ENCODE measurements around the gene TASP1. TPM values are rescaled to one million over a fixed set of nuclear protein-coding genes. Genes with fewer than 3 reads are reported as not detected.

The TASP1 gene
- total RNA-seq, 4 donors from 2014 or later = 14.3 to 17.1 (median 15.6) TPM

DNA sequence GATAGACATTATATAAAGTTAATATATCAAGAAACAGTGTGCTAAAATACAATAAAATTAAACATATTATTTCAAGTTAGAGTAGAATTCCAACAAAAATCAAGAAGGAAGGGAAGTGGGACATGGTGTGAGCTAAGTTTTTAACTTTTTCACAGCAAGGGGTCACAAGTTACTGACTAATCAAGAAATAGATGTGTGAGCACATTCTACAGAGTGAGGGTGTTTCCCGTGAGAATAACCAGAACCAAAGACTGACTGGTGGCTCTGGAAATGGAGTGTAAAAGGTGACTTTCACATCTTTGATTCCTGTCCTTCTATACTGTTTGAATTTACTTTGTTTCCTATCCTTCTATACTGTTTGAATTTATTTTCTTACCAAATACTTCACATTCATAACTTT is 206.6 kb downstream of the TASP1 start:
- Histone ChIP-seq H3K36me3 (peaks cover 0 to 36% (median 3%) of the 10 kb centered on the region in 3 donors), H3K27me3 (no peaks in the 10 kb centered on the region), H3K27ac (no peak overlapping the region), H3K4me1 (no peaks in the 10 kb centered on the region), H3K9me3 (no peaks in the 10 kb centered on the region), H3K4me3 (no peak overlapping the region)
- no peak for DNase-seq (ENCODE audit: low spot score in 2 of 2)
- TF ChIP-seq POLR2A (IDR thresholded peaks at IDR 0.05) (no peak), EP300 (IDR thresholded peaks at IDR 0.05) (no peak)
- TF ChIP-seq, protein P1, sequence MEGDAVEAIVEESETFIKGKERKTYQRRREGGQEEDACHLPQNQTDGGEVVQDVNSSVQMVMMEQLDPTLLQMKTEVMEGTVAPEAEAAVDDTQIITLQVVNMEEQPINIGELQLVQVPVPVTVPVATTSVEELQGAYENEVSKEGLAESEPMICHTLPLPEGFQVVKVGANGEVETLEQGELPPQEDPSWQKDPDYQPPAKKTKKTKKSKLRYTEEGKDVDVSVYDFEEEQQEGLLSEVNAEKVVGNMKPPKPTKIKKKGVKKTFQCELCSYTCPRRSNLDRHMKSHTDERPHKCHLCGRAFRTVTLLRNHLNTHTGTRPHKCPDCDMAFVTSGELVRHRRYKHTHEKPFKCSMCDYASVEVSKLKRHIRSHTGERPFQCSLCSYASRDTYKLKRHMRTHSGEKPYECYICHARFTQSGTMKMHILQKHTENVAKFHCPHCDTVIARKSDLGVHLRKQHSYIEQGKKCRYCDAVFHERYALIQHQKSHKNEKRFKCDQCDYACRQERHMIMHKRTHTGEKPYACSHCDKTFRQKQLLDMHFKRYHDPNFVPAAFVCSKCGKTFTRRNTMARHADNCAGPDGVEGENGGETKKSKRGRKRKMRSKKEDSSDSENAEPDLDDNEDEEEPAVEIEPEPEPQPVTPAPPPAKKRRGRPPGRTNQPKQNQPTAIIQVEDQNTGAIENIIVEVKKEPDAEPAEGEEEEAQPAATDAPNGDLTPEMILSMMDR (IDR thresholded peaks at IDR 0.05) = no peak
- WGBS, 2 donors = 70 to 76% methylated on average over 1 of the region's 1 CpG

DNA sequence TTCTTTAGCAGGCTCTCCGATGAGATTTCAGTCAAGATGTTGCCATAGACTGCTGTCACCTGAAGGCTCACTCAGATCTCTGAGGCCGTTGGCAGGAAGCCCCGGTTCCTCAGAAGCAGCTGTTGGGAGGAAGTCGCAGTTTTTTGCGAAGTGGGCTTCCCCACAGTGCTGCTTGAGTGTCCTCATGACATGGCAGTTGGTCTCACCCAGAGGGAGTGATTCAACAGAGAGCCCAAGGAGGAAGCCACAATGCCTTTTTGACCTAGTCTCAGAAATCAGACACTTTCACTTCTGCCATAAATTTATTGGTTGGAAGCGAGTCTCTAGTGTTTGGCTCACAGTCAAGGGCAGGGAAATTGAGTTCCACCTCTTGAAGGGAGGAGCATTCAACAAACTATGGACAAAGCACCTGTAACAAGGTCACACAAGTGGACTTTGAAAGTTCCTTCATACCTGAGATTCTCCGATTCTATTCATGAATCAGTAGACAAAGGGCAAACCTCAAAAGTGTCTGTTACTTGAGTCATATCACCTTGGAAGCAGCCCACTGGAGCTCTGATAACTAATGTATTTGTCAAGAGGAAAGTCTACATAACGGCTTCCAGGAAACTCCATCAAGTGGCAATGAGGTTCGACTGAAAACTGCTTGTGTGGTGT is 208.3 kb downstream of the TASP1 start:
- no peak for DNase-seq (ENCODE audit: low spot score in 2 of 2)
- WGBS, 2 donors = 89 to 96% methylated on average over 9 of the region's 9 CpGs
- H3K9me3 ChIP-seq = no peaks in the 10 kb centered on the region
- peaks cover 0 to 5% (median 0%) of the 10 kb centered on the region in 4 donors for H3K4me1 ChIP-seq
- H3K27me3 ChIP-seq = no peaks in the 10 kb centered on the region
- TF ChIP-seq POLR2A (IDR thresholded peaks at IDR 0.05) (no peak), EP300 (IDR thresholded peaks at IDR 0.05) (no peak)
- TF ChIP-seq, protein P1 (IDR thresholded peaks at IDR 0.05) = no peak
- H3K27ac ChIP-seq = no peak overlapping the region
- no peak overlapping the region for H3K4me3 ChIP-seq
- H3K36me3 ChIP-seq = peaks cover 0 to 36% (median 3%) of the 10 kb centered on the region in 3 donors

GRCh38 chr20:13428684-13429083 is 210.0 kb downstream of the TASP1 start:
- H3K4me3 ChIP-seq = no peak overlapping the region
- H3K27ac ChIP-seq = no peak overlapping the region
- TF ChIP-seq EP300 (IDR thresholded peaks at IDR 0.05) (no peak), POLR2A (IDR thresholded peaks at IDR 0.05) (no peak)
- TF ChIP-seq, protein P1 (IDR thresholded peaks at IDR 0.05) = no peak
- H3K4me1 ChIP-seq = peaks cover 0 to 13% (median 0%) of the 10 kb centered on the region in 4 donors
- no peak for DNase-seq (ENCODE audit: low spot score in 2 of 2)
- H3K36me3 ChIP-seq = peaks cover 0 to 28% (median 0%) of the 10 kb centered on the region in 3 donors
- no peaks in the 10 kb centered on the region for H3K27me3 ChIP-seq
- no peaks in the 10 kb centered on the region for H3K9me3 ChIP-seq
- 84 to 93% methylated on average over 1 of the region's 1 CpG for WGBS, 2 donors

GRCh38 chr20:13426870-13427269 is 211.9 kb downstream of the TASP1 start:
- Histone ChIP-seq H3K9me3 (no peaks in the 10 kb centered on the region), H3K27me3 (no peaks in the 10 kb centered on the region), H3K27ac (no peak overlapping the region), H3K36me3 (peaks cover 0 to 20% (median 0%) of the 10 kb centered on the region in 3 donors), H3K4me3 (no peak overlapping the region), H3K4me1 (peaks cover 0 to 13% (median 0%) of the 10 kb centered on the region in 4 donors)
- DNase-seq (ENCODE audit: low spot score in 2 of 2) = no peak
- WGBS, 2 donors = 90 to 93% methylated on average over 3 of the region's 3 CpGs
- TF ChIP-seq EP300 (IDR thresholded peaks at IDR 0.05) (no peak), POLR2A (IDR thresholded peaks at IDR 0.05) (no peak)

- H3K36me3 ChIP-seq = peaks cover 0 to 14% (median 0%) of the 10 kb centered on the region in 3 donors
- H3K27ac ChIP-seq = no peak overlapping the region
- no peak for TF ChIP-seq POLR2A (IDR thresholded peaks at IDR 0.05)
- TF ChIP-seq, protein P1 (IDR thresholded peaks at IDR 0.05) = no peak
- no peak for TF ChIP-seq EP300 (IDR thresholded peaks at IDR 0.05)
- no peak overlapping the region for H3K4me3 ChIP-seq
- 23 to 24% methylated on average over 4 of the region's 4 CpGs for WGBS, 2 donors
- H3K9me3 ChIP-seq = no peaks in the 10 kb centered on the region
- H3K4me1 ChIP-seq = peaks cover 0 to 13% (median 0%) of the 10 kb centered on the region in 4 donors
- no peaks in the 10 kb centered on the region for H3K27me3 ChIP-seq
- no peak for DNase-seq (ENCODE audit: low spot score in 2 of 2)
Observed at GRCh38 chr20:13425381-13426135, 213.2 kb downstream of the TASP1 start.

All from tibial nerve (tissue), 4 donors.